Measurements from ENCODE around the gene EIF5AL1. TPM values are rescaled to one million over a fixed set of nuclear protein-coding genes. Genes with fewer than 3 reads are reported as not detected.
"Not testable (repeated sequence)": the region's sequence is repeated elsewhere in the genome, so short reads cannot be mapped to it uniquely, and the experiment has no call there.

EIF5AL1 gene
- total RNA-seq, 1 donor from 2014 or later: 0.34 TPM

DNA sequence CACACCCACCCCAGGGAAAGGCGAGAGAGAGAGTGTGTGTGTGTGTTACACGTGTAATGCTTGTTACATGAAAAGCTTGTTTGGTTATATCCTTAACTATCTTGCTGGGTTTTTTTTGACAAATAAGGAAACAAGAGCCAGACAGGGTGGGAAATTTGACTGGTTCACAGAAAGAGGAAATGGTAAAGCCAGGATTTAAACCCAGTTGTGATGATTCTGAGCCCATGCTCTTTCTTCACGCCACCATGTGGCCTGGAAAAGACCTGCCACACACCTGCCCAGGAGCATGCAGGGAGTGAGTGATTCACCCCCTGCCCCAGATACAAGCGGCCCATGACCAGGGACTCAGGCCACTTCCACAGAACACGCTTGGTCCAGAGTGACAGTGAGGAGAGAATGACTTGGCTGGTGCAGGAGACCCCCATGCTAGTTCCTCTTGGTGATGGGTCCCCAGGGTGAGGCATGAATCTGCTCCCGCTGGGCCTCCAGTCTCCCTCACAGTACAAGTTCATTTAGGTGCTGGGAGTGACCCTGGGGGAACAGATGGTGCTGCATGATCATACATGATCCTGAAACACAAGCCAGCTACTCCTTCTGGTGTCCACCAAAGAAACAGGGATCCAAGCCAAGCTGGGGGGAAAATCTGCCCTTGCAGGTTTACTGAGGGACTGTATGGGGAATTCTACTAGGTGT lies 21.0 kb upstream of the EIF5AL1 start:
- Mint-ChIP-seq H3K4me3 (no peak overlapping the region), H3K36me3 (ENCODE audit: low read depth) (no peaks in the 10 kb centered on the region), H3K27ac (no peak overlapping the region), H3K27me3 (ENCODE audit: insufficient read depth) (peaks cover 10% of the 10 kb centered on the region), H3K9me3 (no peaks in the 10 kb centered on the region), H3K4me1 (ENCODE audit: low read depth) (no peaks in the 10 kb centered on the region)
- no peak for DNase-seq (ENCODE audit: low spot score)
- intact Hi-C loops (cut with micrococcal nuclease): no loop called here

DNA sequence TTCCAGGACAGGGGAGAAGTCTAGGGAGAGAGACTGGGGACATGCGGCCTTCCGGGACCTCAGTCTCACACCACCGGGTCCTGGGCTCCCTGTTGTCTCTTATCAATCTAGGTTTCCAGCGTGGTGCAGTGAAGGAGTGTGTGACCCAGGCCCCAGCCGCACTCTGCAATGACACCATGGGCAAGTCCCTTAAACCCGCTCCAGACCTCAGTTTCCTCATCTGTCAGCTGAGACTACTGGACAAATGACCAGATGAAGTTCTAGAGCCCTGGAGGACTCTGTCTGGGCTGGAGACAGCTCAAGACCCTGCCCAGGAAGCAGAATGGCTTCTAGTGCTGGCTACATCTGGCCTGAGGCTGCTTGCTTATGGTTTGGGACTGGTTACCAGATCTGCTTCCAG lies 20.1 kb upstream of the EIF5AL1 start:
- no peak overlapping the region for H3K4me3 Mint-ChIP-seq
- H3K36me3 Mint-ChIP-seq (ENCODE audit: low read depth): no peaks in the 10 kb centered on the region
- peaks cover 11% of the 10 kb centered on the region for H3K27me3 Mint-ChIP-seq (ENCODE audit: insufficient read depth)
- intact Hi-C loops (cut with micrococcal nuclease): no loop called here
- no peak for DNase-seq (ENCODE audit: low spot score)
- no peaks in the 10 kb centered on the region for H3K4me1 Mint-ChIP-seq (ENCODE audit: low read depth)
- no peak overlapping the region for H3K27ac Mint-ChIP-seq
- no peaks in the 10 kb centered on the region for H3K9me3 Mint-ChIP-seq

DNA sequence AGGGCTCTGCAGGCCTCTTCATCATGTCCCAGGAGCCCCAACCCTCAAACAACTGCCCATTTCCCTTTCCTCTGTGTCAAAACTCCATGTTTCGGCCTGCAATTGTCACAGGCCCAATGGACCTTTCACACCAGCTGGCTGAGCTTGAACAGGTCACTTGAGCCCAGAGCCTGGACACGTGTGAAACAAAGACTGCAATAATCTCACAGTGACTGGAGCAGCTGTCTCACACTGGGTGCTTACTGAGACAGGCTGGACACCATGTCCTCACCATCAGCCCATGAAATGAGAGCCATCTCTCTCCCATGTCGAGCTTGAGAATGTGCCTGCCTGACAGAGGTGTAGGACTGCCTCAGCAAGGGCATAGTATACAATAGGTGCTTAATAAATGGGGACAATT lies 19.5 kb upstream of the EIF5AL1 start:
- no peaks in the 10 kb centered on the region for H3K9me3 Mint-ChIP-seq
- peaks cover 13% of the 10 kb centered on the region for H3K27me3 Mint-ChIP-seq (ENCODE audit: insufficient read depth)
- H3K4me1 Mint-ChIP-seq (ENCODE audit: low read depth): no peaks in the 10 kb centered on the region
- no peak overlapping the region for H3K27ac Mint-ChIP-seq
- H3K36me3 Mint-ChIP-seq (ENCODE audit: low read depth): no peaks in the 10 kb centered on the region
- intact Hi-C loops (cut with micrococcal nuclease): no loop called here
- DNase-seq (ENCODE audit: low spot score): no peak
- no peak overlapping the region for H3K4me3 Mint-ChIP-seq

DNA sequence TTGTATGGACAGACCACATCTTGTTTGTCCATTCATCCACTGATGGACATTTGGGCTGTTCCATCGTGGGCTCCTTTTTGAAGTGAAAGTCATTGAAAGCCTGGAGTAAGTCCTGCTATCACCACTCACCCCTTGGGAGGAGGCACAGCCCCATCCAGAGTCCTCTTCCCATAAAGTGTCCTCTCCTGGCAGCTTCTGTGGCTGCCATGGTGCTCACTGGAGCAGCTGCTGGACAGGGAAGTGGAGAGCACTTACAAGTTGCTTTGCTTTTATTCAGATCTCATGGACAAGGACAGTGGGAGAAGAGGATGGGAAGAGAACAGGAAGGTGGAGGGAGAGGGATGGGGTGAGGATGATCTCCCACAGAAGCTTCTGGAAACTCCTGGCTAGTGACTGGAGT lies 18.5 kb upstream of the EIF5AL1 start:
- peaks cover 18% of the 10 kb centered on the region for H3K27me3 Mint-ChIP-seq (ENCODE audit: insufficient read depth)
- H3K27ac Mint-ChIP-seq: no peak overlapping the region
- H3K4me1 Mint-ChIP-seq (ENCODE audit: low read depth): no peaks in the 10 kb centered on the region
- no peak for DNase-seq (ENCODE audit: low spot score)
- no peaks in the 10 kb centered on the region for H3K9me3 Mint-ChIP-seq
- no peak overlapping the region for H3K4me3 Mint-ChIP-seq
- intact Hi-C loops (cut with micrococcal nuclease): no loop called here
- no peaks in the 10 kb centered on the region for H3K36me3 Mint-ChIP-seq (ENCODE audit: low read depth)

DNA sequence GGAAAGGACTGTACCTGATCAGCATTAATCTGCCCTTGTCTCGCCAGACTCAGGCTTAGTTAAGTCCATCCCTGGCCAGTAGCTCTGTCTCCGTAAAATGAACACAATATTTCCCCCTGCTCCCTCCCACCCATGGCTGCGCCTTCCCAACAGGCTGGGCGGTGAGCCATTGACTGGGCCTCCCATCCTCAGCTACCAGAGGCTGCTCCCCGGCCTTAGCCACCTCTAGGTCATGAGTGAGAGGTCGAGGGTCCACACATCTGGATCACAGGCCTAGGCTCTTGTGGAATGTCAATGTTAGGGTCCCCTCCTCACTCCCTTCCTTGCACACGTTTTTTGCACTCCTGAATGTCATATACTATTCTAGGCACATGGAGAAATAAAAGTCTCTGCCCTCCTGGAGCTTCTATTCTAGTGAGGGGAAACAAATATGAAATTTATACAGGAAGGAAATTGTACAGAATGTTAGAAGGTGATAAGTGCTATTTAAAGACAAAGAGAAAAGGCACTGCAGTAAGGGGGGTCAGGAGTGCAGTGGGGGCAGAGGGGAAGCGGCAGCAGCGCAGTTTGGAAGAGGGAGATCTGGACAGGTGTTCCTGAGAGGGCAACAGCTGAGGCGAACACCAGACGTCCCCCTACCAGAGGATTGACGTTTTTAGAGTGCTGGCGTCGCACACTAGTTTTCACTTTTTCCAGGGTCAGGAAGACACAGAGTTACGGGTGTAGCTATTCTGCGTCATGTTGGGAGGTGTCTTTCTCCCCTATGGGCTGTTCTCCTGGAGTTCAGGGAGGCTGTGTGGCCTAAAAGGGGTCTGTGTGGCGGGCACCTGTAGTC lies 17.2 kb upstream of the EIF5AL1 start:
- no peak overlapping the region for H3K4me3 Mint-ChIP-seq
- intact Hi-C loops (cut with micrococcal nuclease): no loop called here
- H3K9me3 Mint-ChIP-seq: no peaks in the 10 kb centered on the region
- no peak for DNase-seq (ENCODE audit: low spot score)
- H3K36me3 Mint-ChIP-seq (ENCODE audit: low read depth): no peaks in the 10 kb centered on the region
- peaks cover 19% of the 10 kb centered on the region for H3K27me3 Mint-ChIP-seq (ENCODE audit: insufficient read depth)
- no peak overlapping the region for H3K27ac Mint-ChIP-seq
- H3K4me1 Mint-ChIP-seq (ENCODE audit: low read depth): no peaks in the 10 kb centered on the region

DNA sequence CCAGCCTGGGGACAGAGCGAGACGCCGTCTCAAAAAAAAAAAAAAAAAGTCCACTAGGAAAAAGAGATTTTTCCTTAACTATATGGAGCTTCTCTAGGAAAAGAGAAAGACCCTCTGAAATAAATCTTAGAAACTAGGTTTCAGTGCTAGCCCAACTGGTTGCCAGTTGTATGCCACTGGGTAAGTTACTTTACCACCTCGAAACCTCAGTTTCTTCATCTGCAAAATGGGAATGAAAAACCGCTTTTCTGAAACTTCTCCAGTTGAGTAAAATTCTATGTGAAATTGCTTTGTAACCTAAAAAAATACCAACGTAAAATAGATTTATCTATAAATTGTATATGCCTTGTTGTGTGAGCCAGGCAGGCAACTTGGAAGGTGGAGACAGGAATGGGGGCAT lies 16.5 kb upstream of the EIF5AL1 start:
- H3K27me3 Mint-ChIP-seq (ENCODE audit: insufficient read depth): peaks cover 21% of the 10 kb centered on the region

DNA sequence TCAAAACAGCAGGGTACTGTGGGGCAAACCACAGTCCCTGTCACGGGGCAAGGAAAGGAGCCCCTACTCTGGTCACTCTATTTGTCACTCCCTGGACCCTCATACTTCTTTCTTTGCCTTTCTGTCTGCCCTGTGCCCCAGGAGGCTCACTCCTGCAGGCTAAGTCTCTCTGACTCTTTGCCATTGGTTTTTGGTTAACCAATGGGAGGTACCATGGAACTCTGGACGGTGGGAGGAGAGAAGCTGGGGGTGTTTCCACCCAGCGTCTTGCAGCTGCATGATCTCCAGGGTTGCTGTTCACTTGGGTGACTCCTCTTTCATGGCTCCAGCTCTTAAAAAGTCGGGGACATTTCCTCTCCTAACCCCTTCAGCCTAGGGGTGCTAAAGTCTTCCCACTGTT lies 15.4 kb upstream of the EIF5AL1 start:
- H3K36me3 Mint-ChIP-seq (ENCODE audit: low read depth): no peaks in the 10 kb centered on the region
- intact Hi-C loops (cut with micrococcal nuclease): no loop called here

More for the DNA sequence above, 16.5 kb upstream of the EIF5AL1 start:
- H3K4me1 Mint-ChIP-seq (ENCODE audit: low read depth): no peaks in the 10 kb centered on the region
- no peaks in the 10 kb centered on the region for H3K9me3 Mint-ChIP-seq
- no peaks in the 10 kb centered on the region for H3K36me3 Mint-ChIP-seq (ENCODE audit: low read depth)
- H3K27ac Mint-ChIP-seq: no peak overlapping the region
- no peak overlapping the region for H3K4me3 Mint-ChIP-seq
- DNase-seq (ENCODE audit: low spot score): no peak
- intact Hi-C loops (cut with micrococcal nuclease): no loop called here

DNA sequence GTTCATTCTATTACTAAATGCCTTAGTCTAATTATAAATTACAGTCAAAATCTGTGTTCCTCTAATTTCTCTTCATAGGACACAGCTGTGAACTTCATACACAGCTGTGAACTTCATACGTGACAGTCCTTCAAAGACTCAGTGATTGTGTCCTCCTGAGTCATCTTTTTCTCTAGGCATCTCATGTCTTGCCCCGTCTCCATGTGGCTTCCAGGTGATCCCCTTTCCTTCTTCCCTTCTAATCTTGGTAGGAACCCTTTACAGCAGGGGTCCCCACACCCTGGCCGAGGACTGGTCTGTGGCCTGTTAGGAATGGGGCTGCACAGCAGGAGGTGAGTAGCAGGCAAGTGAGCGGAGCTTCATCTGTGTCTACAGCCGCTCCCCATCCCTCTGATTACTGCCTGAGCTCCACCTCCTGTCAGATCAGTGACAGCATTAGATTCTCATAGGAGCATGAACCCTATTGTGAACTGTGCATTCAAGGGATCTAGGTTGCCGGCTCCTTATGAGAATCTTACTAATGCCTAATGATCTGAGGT lies 14.0 kb upstream of the EIF5AL1 start:
- H3K4me3 Mint-ChIP-seq: no peak overlapping the region
- no peaks in the 10 kb centered on the region for H3K36me3 Mint-ChIP-seq (ENCODE audit: low read depth)
- peaks cover 31% of the 10 kb centered on the region for H3K27me3 Mint-ChIP-seq (ENCODE audit: insufficient read depth)
- H3K9me3 Mint-ChIP-seq: no peaks in the 10 kb centered on the region
- intact Hi-C loops (cut with micrococcal nuclease): no loop called here
- H3K27ac Mint-ChIP-seq: no peak overlapping the region
- no peak for DNase-seq (ENCODE audit: low spot score)
- no peaks in the 10 kb centered on the region for H3K4me1 Mint-ChIP-seq (ENCODE audit: low read depth)

More for the DNA sequence above, 15.4 kb upstream of the EIF5AL1 start:
- H3K27ac Mint-ChIP-seq: no peak overlapping the region
- H3K27me3 Mint-ChIP-seq (ENCODE audit: insufficient read depth): peaks cover 23% of the 10 kb centered on the region
- no peak overlapping the region for H3K4me3 Mint-ChIP-seq
- DNase-seq (ENCODE audit: low spot score): no peak
- no peaks in the 10 kb centered on the region for H3K9me3 Mint-ChIP-seq
- no peaks in the 10 kb centered on the region for H3K4me1 Mint-ChIP-seq (ENCODE audit: low read depth)

DNA sequence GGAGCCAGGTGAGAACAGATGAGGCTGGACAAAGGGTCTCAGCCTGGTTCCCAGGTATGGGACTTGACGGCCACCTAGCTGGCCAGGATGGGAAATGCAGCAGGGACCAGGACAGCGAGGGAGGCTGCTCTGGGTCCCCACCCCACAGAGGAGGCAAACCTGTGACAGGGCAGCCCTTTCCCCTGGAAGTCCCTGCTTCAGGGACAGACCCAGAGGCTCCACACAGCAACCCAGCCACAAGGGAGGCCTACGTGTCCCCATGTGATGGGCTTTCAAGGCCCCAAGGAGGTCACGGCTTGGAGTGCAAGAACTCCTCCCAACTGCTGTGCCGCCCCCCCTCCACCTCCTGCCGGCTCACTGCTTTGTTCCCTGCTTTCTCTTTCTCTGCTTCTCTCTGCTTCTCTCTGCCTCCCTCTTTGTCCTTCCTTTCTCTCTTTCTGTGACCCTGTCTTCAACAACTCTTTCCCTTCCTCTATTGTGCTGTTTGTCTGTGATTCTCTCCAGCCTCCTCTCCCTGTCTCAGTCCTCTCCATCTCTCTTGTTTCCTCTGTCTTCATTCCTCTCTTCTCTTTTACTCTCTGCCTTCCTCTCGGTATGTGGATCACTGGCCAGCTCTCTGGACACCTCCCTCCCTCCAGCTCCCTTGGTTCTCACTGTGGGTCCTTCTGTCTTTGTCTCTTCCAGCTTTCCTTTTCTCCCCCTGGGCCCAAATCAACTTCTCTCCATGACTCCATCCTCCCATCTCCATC lies 9.6 kb upstream of the EIF5AL1 start:
- intact Hi-C loops (cut with micrococcal nuclease): no loop called here
- Mint-ChIP-seq H3K27ac (no peak overlapping the region), H3K4me1 (ENCODE audit: low read depth) (peaks cover 15% of the 10 kb centered on the region), H3K9me3 (no peaks in the 10 kb centered on the region), H3K4me3 (no peak overlapping the region), H3K27me3 (ENCODE audit: insufficient read depth) (peaks cover 31% of the 10 kb centered on the region), H3K36me3 (ENCODE audit: low read depth) (no peaks in the 10 kb centered on the region)
- no peak for DNase-seq (ENCODE audit: low spot score)

DNA sequence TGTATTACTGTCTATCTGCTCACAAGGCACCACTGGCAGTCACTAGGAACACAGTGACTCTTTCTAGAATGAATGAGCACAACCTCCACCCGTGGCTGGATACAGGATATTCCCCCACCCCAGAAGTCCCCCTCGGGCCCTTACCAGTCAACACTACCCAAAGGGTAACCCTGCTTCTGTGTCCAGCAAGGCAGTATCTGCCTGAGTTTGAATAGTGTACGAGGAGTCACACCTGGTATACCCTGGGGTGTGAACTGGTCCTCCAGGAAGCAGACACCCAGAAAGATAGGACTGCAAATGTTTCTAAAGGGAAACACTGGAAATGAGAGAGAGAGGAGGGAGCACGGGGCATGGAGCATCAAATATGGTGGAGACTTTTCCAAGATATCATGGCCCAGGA lies 8.5 kb upstream of the EIF5AL1 start:
- H3K4me3 Mint-ChIP-seq; H3K9me3 Mint-ChIP-seq; DNase-seq (ENCODE audit: low spot score); intact Hi-C loops (cut with micrococcal nuclease); H3K27ac Mint-ChIP-seq; H3K36me3 Mint-ChIP-seq (ENCODE audit: low read depth): not testable (repeated sequence)
- peaks cover 15% of the 10 kb centered on the region for H3K4me1 Mint-ChIP-seq (ENCODE audit: low read depth)
- H3K27me3 Mint-ChIP-seq (ENCODE audit: insufficient read depth): peaks cover 23% of the 10 kb centered on the region

DNA sequence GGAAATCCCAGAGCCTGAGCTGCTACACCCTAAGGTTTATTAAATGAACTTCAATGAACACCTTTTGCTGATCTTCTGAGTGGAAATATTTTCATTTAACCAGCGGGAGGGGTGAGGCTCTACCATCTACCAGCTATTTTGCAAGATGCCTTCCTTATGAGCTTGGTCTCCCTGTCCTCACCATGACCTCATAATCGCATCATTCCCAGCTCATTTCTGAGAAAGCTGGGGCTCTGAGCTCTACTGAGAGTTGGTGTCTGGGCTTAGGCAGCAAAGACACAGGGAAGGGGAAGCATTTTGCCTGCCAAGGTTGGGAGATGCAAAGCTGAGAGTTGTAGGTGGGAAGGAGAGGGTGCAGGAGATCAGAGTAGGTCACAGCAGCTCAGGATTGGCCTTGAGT lies 7.8 kb upstream of the EIF5AL1 start:
- DNase-seq (ENCODE audit: low spot score); H3K27ac Mint-ChIP-seq; H3K9me3 Mint-ChIP-seq; H3K36me3 Mint-ChIP-seq (ENCODE audit: low read depth); intact Hi-C loops (cut with micrococcal nuclease); H3K4me3 Mint-ChIP-seq: not testable (repeated sequence)
- Mint-ChIP-seq H3K27me3 (ENCODE audit: insufficient read depth) (peaks cover 22% of the 10 kb centered on the region), H3K4me1 (ENCODE audit: low read depth) (peaks cover 15% of the 10 kb centered on the region)

DNA sequence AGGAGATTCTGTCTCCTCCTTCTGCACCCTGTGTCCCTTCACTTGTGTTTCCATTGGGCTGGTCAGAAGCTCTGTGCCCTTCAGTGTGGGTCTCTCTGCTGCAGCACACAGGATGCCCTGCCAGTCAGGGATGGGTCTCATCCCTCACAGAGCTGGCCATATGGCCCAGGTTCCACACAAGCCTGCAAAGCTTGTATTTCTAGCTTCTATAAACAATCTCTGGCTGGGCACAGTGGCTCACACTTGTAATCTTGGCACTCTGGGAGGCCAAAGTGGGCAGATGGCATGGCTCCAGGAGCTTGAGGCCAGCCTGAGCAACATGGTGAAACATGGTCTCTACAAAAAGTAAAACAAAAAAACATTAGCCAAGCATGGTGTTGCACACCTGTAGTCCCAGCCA lies 7.0 kb upstream of the EIF5AL1 start:
- intact Hi-C loops (cut with micrococcal nuclease); H3K27ac Mint-ChIP-seq; DNase-seq (ENCODE audit: low spot score); H3K4me3 Mint-ChIP-seq; H3K36me3 Mint-ChIP-seq (ENCODE audit: low read depth); H3K9me3 Mint-ChIP-seq: not testable (repeated sequence)
- H3K27me3 Mint-ChIP-seq (ENCODE audit: insufficient read depth): peaks cover 20% of the 10 kb centered on the region
- peaks cover 15% of the 10 kb centered on the region for H3K4me1 Mint-ChIP-seq (ENCODE audit: low read depth)

DNA sequence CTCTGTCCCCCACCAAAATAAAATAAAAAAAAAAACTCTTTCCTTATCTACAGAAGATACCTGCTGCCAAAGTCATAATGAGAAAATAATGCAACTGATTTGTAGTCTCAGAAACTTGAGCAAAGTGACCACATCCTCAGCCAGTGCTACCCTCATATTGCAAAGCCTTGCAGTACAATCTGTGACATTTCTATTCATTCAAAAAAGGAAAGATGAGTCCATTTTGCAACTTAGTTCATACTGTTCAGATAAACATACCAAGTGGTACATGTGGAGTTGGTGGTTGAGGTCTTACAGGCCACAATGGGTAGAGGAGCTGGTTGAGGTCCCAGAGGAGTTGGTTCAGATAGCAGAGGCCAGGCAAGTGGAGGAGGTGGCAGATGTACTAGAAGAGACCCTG lies 6.5 kb upstream of the EIF5AL1 start:
- intact Hi-C loops (cut with micrococcal nuclease): no loop called here
- no peak overlapping the region for H3K27ac Mint-ChIP-seq
- H3K27me3 Mint-ChIP-seq (ENCODE audit: insufficient read depth): peaks cover 20% of the 10 kb centered on the region
- H3K36me3 Mint-ChIP-seq (ENCODE audit: low read depth): no peaks in the 10 kb centered on the region
- DNase-seq (ENCODE audit: low spot score): no peak
- peaks cover 15% of the 10 kb centered on the region for H3K4me1 Mint-ChIP-seq (ENCODE audit: low read depth)
- H3K4me3 Mint-ChIP-seq: no peak overlapping the region
- no peaks in the 10 kb centered on the region for H3K9me3 Mint-ChIP-seq
